Osteoblast (primary cell): Measurements from ENCODE around the gene DGKD. TPM values are rescaled to one million over a fixed set of nuclear protein-coding genes. Genes with fewer than 3 reads are reported as not detected.

ENCODE experiments used
- DNase-seq: peaks from one replicate; pipeline ENCODE4 v3.0.0; 2011; ENCODE audit warnings: low spot score, mixed read lengths; ENCODE audit not compliant: insufficient read length; ENCODE audit errors: missing footprints
- H2AFZ ChIP-seq: 2 replicates; pipeline ENCODE4 v1.6.0; 2011; ENCODE audit warnings: mild to moderate bottlenecking, low read length
- H3K27ac ChIP-seq: 2 replicates; pipeline ENCODE4 v1.5.1; 2011; ENCODE audit warnings: mild to moderate bottlenecking, low read depth, low read length, moderate library complexity
- H3K27me3 ChIP-seq: 2 replicates; pipeline ENCODE4 v1.6.0; 2012; ENCODE audit warnings: mild to moderate bottlenecking, control low read depth, inconsistent platforms, low read length, moderate library complexity; ENCODE audit not compliant: insufficient read depth
- H3K36me3 ChIP-seq: 2 replicates; pipeline ENCODE4 v1.5.1; 2011; ENCODE audit warnings: mild to moderate bottlenecking, low read length, control low read depth, moderate library complexity; ENCODE audit not compliant: insufficient read depth
- H3K4me1 ChIP-seq: 2 replicates; pipeline ENCODE4 v1.5.1; 2011; ENCODE audit warnings: mild to moderate bottlenecking, low read length, control low read depth, moderate library complexity; ENCODE audit not compliant: insufficient read depth
- H3K4me2 ChIP-seq: 2 replicates; pipeline ENCODE4 v1.6.0; 2011; ENCODE audit warnings: mild to moderate bottlenecking, low read length; ENCODE audit not compliant: insufficient read depth
- H3K4me3 ChIP-seq: fragments of 200-600 bp; sonication (generic); 3 replicates; pipeline ENCODE4 v1.5.1; 2012; ENCODE audit warnings: mild to moderate bottlenecking, low read length, inconsistent platforms; ENCODE audit not compliant: insufficient read depth
- H3K79me2 ChIP-seq: 2 replicates; pipeline ENCODE4 v1.6.0; 2012; ENCODE audit warnings: mild to moderate bottlenecking, low read length, control low read depth, inconsistent platforms; ENCODE audit not compliant: insufficient read depth
- H3K9me3 ChIP-seq: 2 replicates; pipeline ENCODE4 v1.5.1; 2011; ENCODE audit warnings: low read depth, low read length, control low read depth
- H4K20me1 ChIP-seq: 2 replicates; pipeline ENCODE4 v1.6.0; 2012; ENCODE audit warnings: mild to moderate bottlenecking, low read length, control low read depth; ENCODE audit not compliant: insufficient read depth
- total RNA-seq: library from RNA; depleted of rRNA; stranded (reverse); fragments of >200 nt; gene quantifications from 2 replicates; pipeline ENCODE4 v1.2.3, GENCODE V29; 2012
- TF ChIP-seq, protein P1 (sequence below): IDR thresholded peaks from 2 replicates; pipeline ENCODE4 v1.5.1; 2011; ENCODE audit warnings: mild to moderate bottlenecking, low read depth, low read length, moderate library complexity; ENCODE audit errors: extremely low read depth

The DGKD gene
- total RNA-seq, 1 donor, result 6.5 TPM

DNA sequence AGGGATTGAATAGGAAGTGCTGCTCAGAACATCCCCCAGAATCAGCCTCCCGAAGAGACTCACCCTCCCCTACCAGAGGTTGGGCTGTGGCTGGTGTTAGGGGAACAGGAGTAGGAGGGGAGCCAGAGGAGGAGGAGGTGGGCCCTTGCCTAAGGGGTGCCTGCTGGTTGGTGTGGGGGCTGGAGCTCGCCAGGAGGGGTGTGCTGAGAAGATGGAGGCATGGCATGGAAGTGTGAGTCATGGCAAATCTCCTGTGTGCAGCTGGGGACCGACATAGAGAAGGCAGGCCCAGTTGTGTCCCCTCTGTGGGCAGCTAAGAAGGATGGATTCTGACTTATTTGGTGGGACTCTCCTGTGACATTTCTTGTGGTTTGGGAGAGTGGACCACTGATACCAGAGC is 73.7 kb downstream of the DGKD start:
- TF ChIP-seq, protein P1, sequence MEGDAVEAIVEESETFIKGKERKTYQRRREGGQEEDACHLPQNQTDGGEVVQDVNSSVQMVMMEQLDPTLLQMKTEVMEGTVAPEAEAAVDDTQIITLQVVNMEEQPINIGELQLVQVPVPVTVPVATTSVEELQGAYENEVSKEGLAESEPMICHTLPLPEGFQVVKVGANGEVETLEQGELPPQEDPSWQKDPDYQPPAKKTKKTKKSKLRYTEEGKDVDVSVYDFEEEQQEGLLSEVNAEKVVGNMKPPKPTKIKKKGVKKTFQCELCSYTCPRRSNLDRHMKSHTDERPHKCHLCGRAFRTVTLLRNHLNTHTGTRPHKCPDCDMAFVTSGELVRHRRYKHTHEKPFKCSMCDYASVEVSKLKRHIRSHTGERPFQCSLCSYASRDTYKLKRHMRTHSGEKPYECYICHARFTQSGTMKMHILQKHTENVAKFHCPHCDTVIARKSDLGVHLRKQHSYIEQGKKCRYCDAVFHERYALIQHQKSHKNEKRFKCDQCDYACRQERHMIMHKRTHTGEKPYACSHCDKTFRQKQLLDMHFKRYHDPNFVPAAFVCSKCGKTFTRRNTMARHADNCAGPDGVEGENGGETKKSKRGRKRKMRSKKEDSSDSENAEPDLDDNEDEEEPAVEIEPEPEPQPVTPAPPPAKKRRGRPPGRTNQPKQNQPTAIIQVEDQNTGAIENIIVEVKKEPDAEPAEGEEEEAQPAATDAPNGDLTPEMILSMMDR, result no peak
- H3K9me3 ChIP-seq, result peaks cover 2% of the 10 kb centered on the region
- H3K79me2 ChIP-seq, result peaks cover 7% of the 10 kb centered on the region

DNA sequence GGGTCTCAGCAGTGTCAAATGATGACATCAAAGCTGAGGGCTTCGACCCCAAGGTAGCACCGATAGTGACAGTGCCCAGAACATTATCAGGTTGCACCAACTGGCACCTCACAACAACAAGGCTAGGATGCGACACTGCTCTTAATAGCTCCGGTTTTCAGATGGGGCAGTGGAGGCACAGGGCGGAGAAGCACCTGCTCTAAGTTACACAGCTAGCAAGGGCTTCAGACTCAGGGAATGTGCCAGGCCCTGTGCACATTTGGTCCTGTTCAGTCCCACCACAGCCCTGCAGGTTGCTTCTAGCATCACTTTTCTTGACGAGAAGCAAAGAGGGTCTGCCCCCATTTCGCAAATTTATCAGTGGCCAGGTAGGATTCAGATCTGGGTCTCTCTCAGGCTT is 74.1 kb downstream of the DGKD start:
- no peak for DNase-seq
- no peak overlapping the region for H3K27ac ChIP-seq
- H2AFZ ChIP-seq, result no peak overlapping the region
- H3K4me1 ChIP-seq, result peaks cover 23% of the 10 kb centered on the region
- no peak overlapping the region for H3K4me3 ChIP-seq
- H3K4me2 ChIP-seq, result no peak overlapping the region
- peaks cover 2% of the 10 kb centered on the region for H3K79me2 ChIP-seq
- H3K27me3 ChIP-seq, result no peaks in the 10 kb centered on the region
- TF ChIP-seq, protein P1, result no peak
- no peaks in the 10 kb centered on the region for H4K20me1 ChIP-seq
- peaks cover 2% of the 10 kb centered on the region for H3K9me3 ChIP-seq
- no peaks in the 10 kb centered on the region for H3K36me3 ChIP-seq

More for the DNA sequence above, 73.7 kb downstream of the DGKD start:
- no peak for DNase-seq
- peaks cover 23% of the 10 kb centered on the region for H3K4me1 ChIP-seq
- no peak overlapping the region for H3K4me3 ChIP-seq
- H3K27me3 ChIP-seq, result no peaks in the 10 kb centered on the region
- H3K4me2 ChIP-seq, result no peak overlapping the region
- H3K36me3 ChIP-seq, result no peaks in the 10 kb centered on the region
- H4K20me1 ChIP-seq, result no peaks in the 10 kb centered on the region
- no peak overlapping the region for H2AFZ ChIP-seq
- no peak overlapping the region for H3K27ac ChIP-seq

DNA sequence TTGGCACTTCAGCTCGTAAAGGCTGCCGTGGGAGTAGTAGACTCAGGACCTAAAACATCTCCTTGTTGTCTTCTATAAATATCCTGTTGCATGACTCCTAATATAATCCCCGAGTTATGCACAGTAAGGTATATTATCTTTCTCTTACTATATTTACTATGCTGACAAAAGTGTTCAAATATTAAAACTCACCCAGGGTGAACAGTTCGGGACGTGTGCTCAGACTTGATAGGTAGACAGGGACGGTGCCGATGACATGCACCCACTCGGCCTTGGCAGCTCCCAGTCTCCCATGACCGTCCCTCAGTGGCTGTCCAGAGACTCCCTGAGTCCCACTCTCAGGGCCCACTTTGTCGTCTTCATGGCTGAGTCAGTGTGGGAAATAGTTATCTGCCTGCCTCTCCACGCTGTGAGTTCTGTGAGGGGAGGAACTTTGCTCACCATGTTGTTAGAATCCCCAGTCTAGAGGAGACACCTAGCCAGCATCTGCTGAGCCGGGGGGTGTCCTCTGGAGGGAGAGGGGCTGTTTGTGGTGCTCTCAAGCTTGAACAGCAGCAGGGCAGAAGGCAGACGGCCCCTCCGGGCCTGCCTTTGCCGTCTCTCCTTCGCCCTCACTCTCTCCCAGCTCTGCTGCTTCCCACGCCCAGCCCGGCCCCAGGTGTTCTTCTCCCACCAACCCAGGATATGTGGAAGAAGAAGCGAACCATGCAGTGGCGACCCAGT is 75.0 kb downstream of the DGKD start:
- H3K4me3 ChIP-seq, result no peak overlapping the region
- no peaks in the 10 kb centered on the region for H4K20me1 ChIP-seq
- peaks cover 20% of the 10 kb centered on the region for H3K4me1 ChIP-seq
- no peak for DNase-seq
- no peak overlapping the region for H2AFZ ChIP-seq
- H3K4me2 ChIP-seq, result no peak overlapping the region
- H3K27ac ChIP-seq, result peak overlapping the region; percentile 34
- TF ChIP-seq, protein P1, result no peak
- no peaks in the 10 kb centered on the region for H3K36me3 ChIP-seq
- H3K79me2 ChIP-seq, result peaks cover 2% of the 10 kb centered on the region
- peaks cover 2% of the 10 kb centered on the region for H3K9me3 ChIP-seq
- H3K27me3 ChIP-seq, result no peaks in the 10 kb centered on the region

DNA sequence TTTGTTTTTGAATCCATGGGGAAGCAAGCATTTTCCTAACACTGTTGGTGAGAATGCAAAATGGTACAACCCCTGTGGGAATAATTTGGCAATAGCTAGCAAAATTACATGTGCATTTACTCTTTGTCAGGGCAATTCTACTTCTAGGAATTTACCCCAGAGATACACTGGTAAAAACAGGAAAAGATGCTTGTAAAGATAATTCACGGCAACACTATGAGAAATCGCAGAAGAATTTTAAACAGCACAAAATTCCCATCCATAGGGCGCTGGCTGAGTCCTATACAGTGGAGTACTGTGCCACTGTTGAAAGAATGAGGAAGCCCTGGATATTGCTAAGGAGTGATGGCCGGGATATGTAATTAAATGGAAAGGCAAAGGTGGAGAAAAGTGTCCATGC is 75.8 kb downstream of the DGKD start:
- peak; percentile 81 for DNase-seq
- H3K36me3 ChIP-seq, result no peaks in the 10 kb centered on the region
- no peak overlapping the region for H3K4me2 ChIP-seq
- no peak overlapping the region for H3K4me3 ChIP-seq
- no peak overlapping the region for H2AFZ ChIP-seq
- TF ChIP-seq, protein P1, result no peak
- H3K27ac ChIP-seq, result peak overlapping the region; percentile 58
- H3K27me3 ChIP-seq, result no peaks in the 10 kb centered on the region
- peaks cover 2% of the 10 kb centered on the region for H3K9me3 ChIP-seq
- peaks cover 20% of the 10 kb centered on the region for H3K4me1 ChIP-seq
- no peaks in the 10 kb centered on the region for H4K20me1 ChIP-seq
- H3K79me2 ChIP-seq, result peaks cover 2% of the 10 kb centered on the region
